Stomach (tissue), 4 donors: ENCODE results near the gene PRKCE.

Experiments
- EP300 ChIP-seq: sonication (generic); formaldehyde crosslinking; IDR thresholded peaks from one replicate; pipeline ENCODE4 v1.6.1; 2017; ENCODE audit warnings: antibody characterized with exemption
- POLR2A ChIP-seq, 4 donors: fragments of 450-650 bp; IDR thresholded peaks; one replicate each; pipeline ENCODE4 v1.6.1; 2016; ENCODE audit warnings: antibody characterized with exemption in 4 of 4, control low read depth in 2 of 4, mild to moderate bottlenecking in 1 of 4, moderate library complexity in 1 of 4
- POLR2AphosphoS5 ChIP-seq, 3 donors: sonication (generic); formaldehyde crosslinking; IDR thresholded peaks; one replicate each; pipeline ENCODE4 v1.6.1; 2016; ENCODE audit warnings: antibody characterized with exemption in 3 of 3
- TF ChIP-seq, protein P1 (sequence below), 7 experiments: fragments of 450-650 bp in 4 of 7; fragments of 200-600 bp in 3 of 7; sonication (generic) in 3 of 7; IDR thresholded peaks; one replicate each; pipeline ENCODE4 v1.5.1; 2016 to 2019; ENCODE audit warnings: antibody characterized with exemption in 7 of 7, control low read depth in 2 of 7, mild to moderate bottlenecking in 1 of 7

DNA sequence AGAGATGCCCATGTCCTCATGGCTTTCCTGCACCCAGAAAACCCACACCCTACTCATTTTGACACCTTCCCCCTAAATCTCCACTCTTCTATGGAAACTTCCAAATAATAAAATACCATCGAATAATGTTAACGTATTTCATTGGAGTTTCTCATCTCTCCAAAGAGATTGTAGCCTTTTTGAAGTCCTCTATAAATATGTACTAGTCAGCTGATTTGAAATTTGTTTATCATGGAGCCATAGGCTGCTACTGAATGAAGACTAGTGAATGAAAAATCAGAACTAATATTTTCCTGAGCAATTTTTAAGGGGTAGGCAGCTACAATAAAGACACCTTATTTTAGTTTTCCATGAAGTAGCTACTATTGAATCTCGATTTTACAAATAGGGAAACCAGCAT, 419.6 kb downstream of the PRKCE start:
- TF ChIP-seq POLR2A (IDR thresholded peaks at IDR 0.05) (no peak), EP300 (no peak), POLR2AphosphoS5 (IDR thresholded peaks at IDR 0.05) (no peak)
- TF ChIP-seq, protein P1, sequence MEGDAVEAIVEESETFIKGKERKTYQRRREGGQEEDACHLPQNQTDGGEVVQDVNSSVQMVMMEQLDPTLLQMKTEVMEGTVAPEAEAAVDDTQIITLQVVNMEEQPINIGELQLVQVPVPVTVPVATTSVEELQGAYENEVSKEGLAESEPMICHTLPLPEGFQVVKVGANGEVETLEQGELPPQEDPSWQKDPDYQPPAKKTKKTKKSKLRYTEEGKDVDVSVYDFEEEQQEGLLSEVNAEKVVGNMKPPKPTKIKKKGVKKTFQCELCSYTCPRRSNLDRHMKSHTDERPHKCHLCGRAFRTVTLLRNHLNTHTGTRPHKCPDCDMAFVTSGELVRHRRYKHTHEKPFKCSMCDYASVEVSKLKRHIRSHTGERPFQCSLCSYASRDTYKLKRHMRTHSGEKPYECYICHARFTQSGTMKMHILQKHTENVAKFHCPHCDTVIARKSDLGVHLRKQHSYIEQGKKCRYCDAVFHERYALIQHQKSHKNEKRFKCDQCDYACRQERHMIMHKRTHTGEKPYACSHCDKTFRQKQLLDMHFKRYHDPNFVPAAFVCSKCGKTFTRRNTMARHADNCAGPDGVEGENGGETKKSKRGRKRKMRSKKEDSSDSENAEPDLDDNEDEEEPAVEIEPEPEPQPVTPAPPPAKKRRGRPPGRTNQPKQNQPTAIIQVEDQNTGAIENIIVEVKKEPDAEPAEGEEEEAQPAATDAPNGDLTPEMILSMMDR (IDR thresholded peaks at IDR 0.05) = no peak
